ENCODE data around the gene HAL. TPM values are rescaled to one million over a fixed set of nuclear protein-coding genes. Genes with fewer than 3 reads are reported as not detected.

The HAL gene
- total and polyA plus RNA-seq, 2 of the 13 experiments (the other 11 are each of a cell fraction or from before 2014, with no cell fraction given): 0.89 to 37.8 TPM

DNA sequence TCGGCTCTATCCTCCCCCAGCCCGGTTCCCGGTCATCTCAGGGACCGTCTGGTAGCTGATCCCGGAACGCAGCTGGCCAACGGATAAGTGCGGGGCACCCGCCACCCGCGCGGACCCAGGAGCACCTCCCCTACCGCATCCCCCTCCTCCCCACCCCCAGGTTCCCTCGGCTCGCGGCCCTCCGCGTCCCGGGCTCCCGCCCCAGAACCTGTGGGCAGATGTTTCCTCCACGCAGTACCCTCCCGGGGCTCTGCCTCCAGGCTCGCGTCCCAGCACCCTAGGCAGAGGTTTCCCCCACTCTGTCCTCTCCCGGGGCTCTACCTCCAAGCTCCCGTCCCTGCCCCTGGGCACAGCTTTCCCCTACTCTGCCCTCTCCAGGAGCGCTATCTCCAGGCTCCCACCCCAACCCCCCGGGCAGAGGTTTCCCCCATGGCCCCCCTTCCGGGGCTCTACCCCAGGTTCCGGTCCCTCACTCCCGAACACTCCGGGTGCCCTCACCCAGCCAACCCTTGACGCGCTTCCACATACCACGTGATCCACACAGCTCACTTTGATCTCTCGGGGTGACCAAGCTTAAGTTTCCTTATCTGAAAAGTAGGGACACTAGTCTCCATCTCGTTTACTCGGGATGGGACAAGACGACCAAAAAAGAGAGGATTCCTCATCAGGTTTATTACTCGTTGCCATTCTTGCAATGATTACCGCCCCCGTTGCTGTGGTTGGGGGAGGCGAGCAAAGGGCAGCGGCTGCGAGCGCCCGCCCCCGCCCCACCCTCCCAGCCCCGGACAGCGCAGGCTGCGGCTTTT, 53.4 kb downstream of the HAL start, which contains the start of gene CCDC38 (continued):
- TF ChIP-seq, protein P1, sequence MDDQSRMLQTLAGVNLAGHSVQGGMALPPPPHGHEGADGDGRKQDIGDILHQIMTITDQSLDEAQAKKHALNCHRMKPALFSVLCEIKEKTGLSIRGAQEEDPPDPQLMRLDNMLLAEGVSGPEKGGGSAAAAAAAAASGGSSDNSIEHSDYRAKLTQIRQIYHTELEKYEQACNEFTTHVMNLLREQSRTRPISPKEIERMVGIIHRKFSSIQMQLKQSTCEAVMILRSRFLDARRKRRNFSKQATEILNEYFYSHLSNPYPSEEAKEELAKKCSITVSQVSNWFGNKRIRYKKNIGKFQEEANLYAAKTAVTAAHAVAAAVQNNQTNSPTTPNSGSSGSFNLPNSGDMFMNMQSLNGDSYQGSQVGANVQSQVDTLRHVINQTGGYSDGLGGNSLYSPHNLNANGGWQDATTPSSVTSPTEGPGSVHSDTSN (CRISPR knock-in tag; IDR thresholded peaks at IDR 0.05; ENCODE audit: borderline replicate concordance): no peak
- TF ChIP-seq ZNF577 (CRISPR knock-in tag; IDR thresholded peaks at IDR 0.05; ENCODE audit: borderline replicate concordance, low read depth) (no peak), ZNF747 (CRISPR knock-in tag; IDR thresholded peaks at IDR 0.05; ENCODE audit: borderline replicate concordance) (peak; percentile 73; the same call in 1 of the 2 replicates), ZNF770 (CRISPR knock-in tag; IDR thresholded peaks at IDR 0.05) (no peak), HNRNPH1 (optimal IDR thresholded peaks at IDR 0.05; ENCODE audit: low read depth, low read length) (peak; percentile 53), ZNF282 (IDR thresholded peaks at IDR 0.05; ENCODE audit: partially characterized antibody) (no peak), ZNF737 (CRISPR knock-in tag; IDR thresholded peaks at IDR 0.05; ENCODE audit: borderline replicate concordance) (no peak), ZNF333 (CRISPR knock-in tag; IDR thresholded peaks at IDR 0.05; ENCODE audit: borderline replicate concordance) (no peak), GFI1 (CRISPR knock-in tag; IDR thresholded peaks at IDR 0.05; ENCODE audit: borderline replicate concordance) (0 out of 2 replicates have a peak, but pooled peaks have one; percentile 35), ZNF766 (CRISPR knock-in tag; IDR thresholded peaks at IDR 0.05; ENCODE audit: borderline replicate concordance) (no peak), ZFP82 (CRISPR knock-in tag; IDR thresholded peaks at IDR 0.05; ENCODE audit: borderline replicate concordance) (no peak), PLRG1 (conservative IDR thresholded peaks at IDR 0.05) (no peak), ZNF274 (CRISPR knock-in tag; IDR thresholded peaks at IDR 0.05) (peak; percentile 51; the same call in 1 of the 2 replicates), ZBTB25 (CRISPR knock-in tag; IDR thresholded peaks at IDR 0.05) (peak; percentile 50; the same call in 1 of the 2 replicates), EP300 (IDR thresholded peaks at IDR 0.05; ENCODE audit: low read depth in 2 of 2, low read length in 2 of 2) (peak in 1 of 2 experiments; percentile 61; a peak in 3 of 4 replicates), EP300 (CRISPR knock-in tag; IDR thresholded peaks at IDR 0.05; ENCODE audit: borderline replicate concordance) (no peak), TOPORS (CRISPR knock-in tag; IDR thresholded peaks at IDR 0.05) (no peak)
- TF ChIP-seq, protein P2, sequence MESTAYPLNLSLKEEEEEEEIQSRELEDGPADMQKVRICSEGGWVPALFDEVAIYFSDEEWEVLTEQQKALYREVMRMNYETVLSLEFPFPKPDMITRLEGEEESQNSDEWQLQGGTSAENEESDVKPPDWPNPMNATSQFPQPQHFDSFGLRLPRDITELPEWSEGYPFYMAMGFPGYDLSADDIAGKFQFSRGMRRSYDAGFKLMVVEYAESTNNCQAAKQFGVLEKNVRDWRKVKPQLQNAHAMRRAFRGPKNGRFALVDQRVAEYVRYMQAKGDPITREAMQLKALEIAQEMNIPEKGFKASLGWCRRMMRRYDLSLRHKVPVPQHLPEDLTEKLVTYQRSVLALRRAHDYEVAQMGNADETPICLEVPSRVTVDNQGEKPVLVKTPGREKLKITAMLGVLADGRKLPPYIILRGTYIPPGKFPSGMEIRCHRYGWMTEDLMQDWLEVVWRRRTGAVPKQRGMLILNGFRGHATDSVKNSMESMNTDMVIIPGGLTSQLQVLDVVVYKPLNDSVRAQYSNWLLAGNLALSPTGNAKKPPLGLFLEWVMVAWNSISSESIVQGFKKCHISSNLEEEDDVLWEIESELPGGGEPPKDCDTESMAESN (CRISPR knock-in tag; conservative IDR thresholded peaks at IDR 0.05): peak; percentile 41
- TF ChIP-seq, protein P3, sequence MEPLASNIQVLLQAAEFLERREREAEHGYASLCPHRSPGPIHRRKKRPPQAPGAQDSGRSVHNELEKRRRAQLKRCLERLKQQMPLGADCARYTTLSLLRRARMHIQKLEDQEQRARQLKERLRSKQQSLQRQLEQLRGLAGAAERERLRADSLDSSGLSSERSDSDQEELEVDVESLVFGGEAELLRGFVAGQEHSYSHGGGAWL (CRISPR knock-in tag; IDR thresholded peaks at IDR 0.05): peak; percentile 62; the same call in 1 of the 2 replicates
